ENCODE measurements around the gene BTF3.

DNA sequence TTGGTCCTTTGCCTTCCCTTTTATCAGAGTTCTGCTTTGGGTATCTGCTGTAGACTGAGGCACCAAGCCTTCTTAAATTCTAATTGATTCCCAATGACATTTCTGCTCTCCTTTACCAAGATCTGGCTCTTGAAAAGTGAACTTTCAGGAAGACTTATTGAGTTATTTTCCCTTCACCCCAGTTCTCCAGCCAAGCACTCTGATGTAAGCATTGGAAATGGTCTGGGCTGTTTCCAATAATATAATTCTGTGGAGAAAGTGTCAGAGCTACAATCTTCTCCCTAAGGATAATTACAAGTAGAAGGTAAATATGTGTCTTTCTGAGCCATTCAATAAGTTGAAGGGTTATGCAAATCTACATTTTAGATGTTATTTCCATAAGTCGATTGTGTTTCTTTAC is 30.8 kb downstream of the BTF3 start:
- TF ChIP-seq, protein P1, sequence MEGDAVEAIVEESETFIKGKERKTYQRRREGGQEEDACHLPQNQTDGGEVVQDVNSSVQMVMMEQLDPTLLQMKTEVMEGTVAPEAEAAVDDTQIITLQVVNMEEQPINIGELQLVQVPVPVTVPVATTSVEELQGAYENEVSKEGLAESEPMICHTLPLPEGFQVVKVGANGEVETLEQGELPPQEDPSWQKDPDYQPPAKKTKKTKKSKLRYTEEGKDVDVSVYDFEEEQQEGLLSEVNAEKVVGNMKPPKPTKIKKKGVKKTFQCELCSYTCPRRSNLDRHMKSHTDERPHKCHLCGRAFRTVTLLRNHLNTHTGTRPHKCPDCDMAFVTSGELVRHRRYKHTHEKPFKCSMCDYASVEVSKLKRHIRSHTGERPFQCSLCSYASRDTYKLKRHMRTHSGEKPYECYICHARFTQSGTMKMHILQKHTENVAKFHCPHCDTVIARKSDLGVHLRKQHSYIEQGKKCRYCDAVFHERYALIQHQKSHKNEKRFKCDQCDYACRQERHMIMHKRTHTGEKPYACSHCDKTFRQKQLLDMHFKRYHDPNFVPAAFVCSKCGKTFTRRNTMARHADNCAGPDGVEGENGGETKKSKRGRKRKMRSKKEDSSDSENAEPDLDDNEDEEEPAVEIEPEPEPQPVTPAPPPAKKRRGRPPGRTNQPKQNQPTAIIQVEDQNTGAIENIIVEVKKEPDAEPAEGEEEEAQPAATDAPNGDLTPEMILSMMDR (IDR thresholded peaks at IDR 0.05; ENCODE audit: insufficient read depth, low read length, poor library complexity, severe bottlenecking): no peak
- no peak for TF ChIP-seq EZH2phosphoT487 (conservative IDR thresholded peaks at IDR 0.05; ENCODE audit: low read length)

Measured in SU-DHL-6 (cell line).